ENCODE measurements around the gene IL18.
"Not testable (repeated sequence)": the region's sequence is repeated elsewhere in the genome, so short reads cannot be mapped to it uniquely, and the experiment has no call there.

The IL18 gene

GRCh38 chr11:112167145-112167544 is 3.3 kb upstream of the IL18 start, which contains the start of gene TEX12:
TSS of gene TEX12 (plus strand) at chr11:112167372. CDS start at chr11:112169269, 1,897 bp downstream.
- no peak for DNase-seq (ENCODE audit: low spot score)

GRCh38 chr11:112166562-112166961 is 2.7 kb upstream of the IL18 start:
- no peak for DNase-seq (ENCODE audit: low spot score)

- DNase-seq (ENCODE audit: low spot score): no peak
Observed at GRCh38 chr11:112165049-112165448, 1.2 kb upstream of the IL18 start.

GRCh38 chr11:112162761-112163546 is 940 bp downstream of the IL18 start:
- DNase-seq (ENCODE audit: low spot score): no peak

GRCh38 chr11:112162200-112162599 is 1.7 kb downstream of the IL18 start:
- DNase-seq (ENCODE audit: low spot score): not testable (repeated sequence)

- DNase-seq (ENCODE audit: low spot score): no peak
Observed at GRCh38 chr11:112161012-112161411, 2.9 kb downstream of the IL18 start.

- DNase-seq (ENCODE audit: low spot score): no peak
Observed at GRCh38 chr11:112160091-112160848, 3.6 kb downstream of the IL18 start.

GRCh38 chr11:112159098-112160065 is 4.5 kb downstream of the IL18 start:
- no peak for DNase-seq (ENCODE audit: low spot score)

- no peak for DNase-seq (ENCODE audit: low spot score)
Observed at GRCh38 chr11:112156956-112157766, 6.7 kb downstream of the IL18 start.

- no peak for DNase-seq (ENCODE audit: low spot score)
Observed at GRCh38 chr11:112156153-112156955, 7.5 kb downstream of the IL18 start.

- no peak for DNase-seq (ENCODE audit: low spot score)
Observed at GRCh38 chr11:112150517-112150916, 13.4 kb downstream of the IL18 start.

- no peak for DNase-seq (ENCODE audit: low spot score)
Observed at GRCh38 chr11:112143597-112143996, 20.3 kb downstream of the IL18 start.

- no peak for DNase-seq (ENCODE audit: low spot score)
Observed at GRCh38 chr11:112134473-112134872, 29.4 kb downstream of the IL18 start.

GRCh38 chr11:112132737-112133136 is 31.2 kb downstream of the IL18 start:
- no peak for DNase-seq (ENCODE audit: low spot score)

GRCh38 chr11:112129656-112130055 is 34.2 kb downstream of the IL18 start:
- DNase-seq (ENCODE audit: low spot score): no peak

- no peak for DNase-seq (ENCODE audit: low spot score)
Observed at GRCh38 chr11:112128483-112129121, 35.3 kb downstream of the IL18 start.

GRCh38 chr11:112127056-112127455 is 36.8 kb downstream of the IL18 start:
- no peak for DNase-seq (ENCODE audit: low spot score)

GRCh38 chr11:112123129-112123528 is 40.8 kb downstream of the IL18 start:
- DNase-seq (ENCODE audit: low spot score): no peak

GRCh38 chr11:112121981-112122615 is 41.8 kb downstream of the IL18 start:
- no peak for DNase-seq (ENCODE audit: low spot score)
